HK-2 (cell line): ENCODE data around the gene NUCB1.
A peak's percentile ranks its signal among the peaks of the same experiment; 100 is the strongest.
"Not testable (repeated sequence)": the region's sequence is repeated elsewhere in the genome, so short reads cannot be mapped to it uniquely, and the experiment has no call there.

Experiments
- DNase-seq: peaks from one replicate; pipeline ENCODE4 v3.0.0-alpha.2; 2018; ENCODE audit not compliant: unreplicated experiment

The NUCB1 gene

GRCh38 chr19:48874303-48875135 is 25.6 kb upstream of the NUCB1 start:
- peak; percentile 80 for DNase-seq

GRCh38 chr19:48876043-48876981 is 23.8 kb upstream of the NUCB1 start:
- DNase-seq = not testable (repeated sequence)

GRCh38 chr19:48877855-48878195 is 22.3 kb upstream of the NUCB1 start:
- DNase-seq = no peak

- DNase-seq = no peak
Observed at GRCh38 chr19:48878196-48879024, 21.7 kb upstream of the NUCB1 start.

- no peak for DNase-seq
Observed at GRCh38 chr19:48879025-48879637, 21.0 kb upstream of the NUCB1 start.

GRCh38 chr19:48879696-48880095 is 20.4 kb upstream of the NUCB1 start:
- not testable (repeated sequence) for DNase-seq

GRCh38 chr19:48881741-48882657 is 18.1 kb upstream of the NUCB1 start:
- DNase-seq = no peak

- DNase-seq = no peak
Observed at GRCh38 chr19:48883726-48884125, 16.4 kb upstream of the NUCB1 start.

GRCh38 chr19:48887861-48888612 is 12.1 kb upstream of the NUCB1 start:
- no peak for DNase-seq

GRCh38 chr19:48889496-48889895 is 10.6 kb upstream of the NUCB1 start:
- not testable (repeated sequence) for DNase-seq

- no peak for DNase-seq
Observed at GRCh38 chr19:48890551-48890950, 9.6 kb upstream of the NUCB1 start.

- DNase-seq = no peak
Observed at GRCh38 chr19:48895226-48895625, 4.9 kb upstream of the NUCB1 start.

GRCh38 chr19:48896191-48896720 is 3.9 kb upstream of the NUCB1 start:
- DNase-seq = no peak

- DNase-seq = no peak
Observed at GRCh38 chr19:48897181-48897580, 2.9 kb upstream of the NUCB1 start.

GRCh38 chr19:48899386-48899749 is 744 bp upstream of the NUCB1 start:
- DNase-seq = not testable (repeated sequence)

GRCh38 chr19:48900477-48901406 is 630 bp downstream of the NUCB1 start:
- DNase-seq = no peak

GRCh38 chr19:48902291-48902690 is 2.2 kb downstream of the NUCB1 start:
- not testable (repeated sequence) for DNase-seq

- not testable (repeated sequence) for DNase-seq
Observed at GRCh38 chr19:48903788-48904187, 3.7 kb downstream of the NUCB1 start.
